Muscle layer of colon (tissue), 2 donors: ENCODE measurements around the gene ASB2.

Experiments used
- H3K27ac ChIP-seq: one replicate; pipeline ENCODE4 v1.7.0; 2013; ENCODE audit warnings: low read depth, mild to moderate bottlenecking, low read length, moderate library complexity
- H3K27me3 ChIP-seq, 2 donors: one replicate each; pipeline ENCODE4 v1.7.0; 2013; ENCODE audit warnings: low read length in 2 of 2, mild to moderate bottlenecking in 2 of 2; ENCODE audit not compliant: insufficient read depth in 2 of 2, control insufficient read depth in 1 of 2
- H3K36me3 ChIP-seq: one replicate; pipeline ENCODE4 v1.7.0; 2013; ENCODE audit warnings: mild to moderate bottlenecking, low read length; ENCODE audit not compliant: insufficient read depth
- H3K4me1 ChIP-seq: one replicate; pipeline ENCODE4 v1.7.0; 2013; ENCODE audit warnings: mild to moderate bottlenecking, low read length; ENCODE audit not compliant: insufficient read depth
- H3K4me3 ChIP-seq, 2 donors: one replicate each; pipeline ENCODE4 v1.7.0; 2013; ENCODE audit warnings: low read length in 2 of 2, low read depth in 1 of 2, mild to moderate bottlenecking in 1 of 2, moderate library complexity in 1 of 2
- H3K9ac ChIP-seq: one replicate; pipeline ENCODE4 v1.7.0; 2013; ENCODE audit warnings: low read length
- H3K9me3 ChIP-seq: one replicate; pipeline ENCODE4 v1.7.0; 2013; ENCODE audit warnings: mild to moderate bottlenecking, low read length
- donor health status: abdominal sarcoma.
- donor health status: Adenocarcinoma of cecum.

ASB2 gene

DNA sequence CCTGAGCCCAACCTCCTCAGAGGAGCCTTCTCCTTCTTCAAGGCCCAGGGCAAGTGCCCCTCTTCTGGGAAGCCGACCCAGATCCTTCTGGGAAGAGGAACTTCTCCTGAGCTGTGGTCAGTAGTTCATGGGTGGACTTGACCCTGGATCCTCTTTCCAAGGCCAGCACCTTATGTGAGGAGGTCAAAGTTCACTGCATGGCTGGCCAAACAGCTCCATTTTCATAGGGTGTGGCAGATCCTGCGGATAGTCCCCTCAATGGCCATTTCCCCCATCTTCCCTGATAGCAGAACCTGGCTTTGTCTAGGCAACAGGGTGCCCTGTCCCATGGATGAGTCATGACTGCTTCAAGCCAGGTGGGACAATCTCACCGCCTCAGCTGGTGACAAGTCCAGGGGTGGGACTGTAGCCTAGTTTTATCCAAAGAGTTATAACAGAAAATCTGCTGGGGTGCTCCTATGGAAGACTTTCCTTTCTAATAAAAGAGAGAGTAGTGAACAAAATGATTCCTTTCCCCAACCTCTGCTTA, 10.4 kb downstream of the ASB2 start:
- no peaks in the 10 kb centered on the region for H3K9me3 ChIP-seq
- H3K27ac ChIP-seq, result peak overlapping the region; percentile 37
- H3K4me1 ChIP-seq, result peaks cover 76% of the 10 kb centered on the region
- H3K9ac ChIP-seq, result no peak overlapping the region
- H3K36me3 ChIP-seq, result peaks cover 35% of the 10 kb centered on the region
- H3K4me3 ChIP-seq, result no peak overlapping the region
- no peaks in the 10 kb centered on the region for H3K27me3 ChIP-seq

DNA sequence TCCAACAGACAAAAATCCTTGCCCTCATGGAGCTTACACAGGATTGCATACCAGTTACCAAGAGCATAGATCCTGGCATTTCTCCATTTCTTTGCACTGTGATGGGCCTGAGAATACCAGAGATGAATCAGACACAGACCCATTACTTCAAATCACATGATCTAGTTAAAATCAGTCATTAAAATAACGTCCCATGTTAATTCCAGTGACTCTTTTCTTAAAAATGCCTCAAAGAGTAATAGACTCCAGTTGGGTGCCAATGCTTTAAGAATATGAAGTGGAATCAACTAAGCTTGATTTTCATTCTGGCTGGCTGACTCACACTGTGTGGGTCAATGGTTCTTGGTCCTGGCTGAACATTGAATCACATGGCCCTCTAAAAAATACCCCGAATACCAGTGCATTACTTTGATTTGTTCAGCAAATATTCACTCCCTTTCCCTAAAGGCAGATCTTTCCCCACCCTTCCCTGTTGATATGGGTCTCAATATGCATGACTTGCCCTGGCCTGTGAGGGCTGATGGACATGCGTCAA, 11.0 kb downstream of the ASB2 start:
- no peak overlapping the region for H3K9ac ChIP-seq
- H3K27ac ChIP-seq, result peak overlapping the region; percentile 37
- no peaks in the 10 kb centered on the region for H3K9me3 ChIP-seq
- peaks cover 69% of the 10 kb centered on the region for H3K4me1 ChIP-seq
- no peak overlapping the region for H3K4me3 ChIP-seq
- no peaks in the 10 kb centered on the region for H3K27me3 ChIP-seq
- peaks cover 40% of the 10 kb centered on the region for H3K36me3 ChIP-seq

- Histone ChIP-seq H3K36me3 (peaks cover 45% of the 10 kb centered on the region), H3K27me3 (no peaks in the 10 kb centered on the region), H3K4me1 (peaks cover 68% of the 10 kb centered on the region), H3K27ac (no peak overlapping the region), H3K4me3 (no peak overlapping the region), H3K9ac (no peak overlapping the region), H3K9me3 (no peaks in the 10 kb centered on the region)
Measured at GRCh38 chr14:93964820-93965286, 11.5 kb downstream of the ASB2 start.

DNA sequence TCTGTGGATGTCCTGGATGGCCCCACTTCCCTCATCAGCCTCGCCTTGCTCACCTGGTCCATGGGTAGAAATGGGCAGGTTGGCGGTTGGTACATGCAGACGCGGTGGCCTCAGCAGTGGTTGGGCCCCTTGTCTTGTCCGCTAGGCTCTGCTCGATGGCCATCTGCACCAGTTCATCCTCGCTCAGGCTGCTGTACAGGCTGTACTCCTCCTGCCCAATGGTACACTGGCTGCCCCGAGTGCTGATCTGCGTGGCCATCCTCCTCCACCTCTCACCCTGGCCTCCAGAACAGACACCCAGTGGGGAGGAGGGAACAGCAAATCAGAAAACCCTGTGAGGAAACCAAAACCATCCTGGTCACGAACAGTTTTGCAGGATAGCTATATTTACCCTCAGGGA, 12.1 kb downstream of the ASB2 start:
- Histone ChIP-seq H3K36me3 (peaks cover 47% of the 10 kb centered on the region), H3K9ac (no peak overlapping the region), H3K4me1 (peaks cover 67% of the 10 kb centered on the region), H3K27me3 (no peaks in the 10 kb centered on the region), H3K4me3 (no peak overlapping the region), H3K27ac (no peak overlapping the region), H3K9me3 (no peaks in the 10 kb centered on the region)

DNA sequence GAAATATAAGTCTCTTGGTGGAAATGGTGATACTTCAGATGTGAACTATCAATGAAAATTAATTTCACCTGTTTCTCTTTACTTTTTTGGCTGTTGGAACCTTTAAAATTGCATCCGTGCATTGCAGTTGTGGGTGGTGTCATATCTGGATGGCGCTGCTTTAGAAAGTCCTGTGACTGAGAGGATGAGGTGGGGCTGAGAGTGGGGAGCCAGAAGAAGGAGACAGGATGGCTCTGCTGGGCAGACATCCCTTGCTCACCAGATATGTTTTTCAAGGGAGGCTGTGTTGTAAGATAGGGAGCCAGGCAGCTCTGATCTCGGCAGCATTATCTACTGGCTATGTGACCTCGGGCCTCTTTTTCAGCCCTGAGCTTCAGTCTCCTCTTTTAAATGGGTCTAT, 12.7 kb downstream of the ASB2 start:
- no peaks in the 10 kb centered on the region for H3K27me3 ChIP-seq
- H3K27ac ChIP-seq, result no peak overlapping the region
- no peaks in the 10 kb centered on the region for H3K9me3 ChIP-seq
- H3K36me3 ChIP-seq, result peaks cover 52% of the 10 kb centered on the region
- no peak overlapping the region for H3K4me3 ChIP-seq
- peaks cover 67% of the 10 kb centered on the region for H3K4me1 ChIP-seq
- no peak overlapping the region for H3K9ac ChIP-seq

- no peak overlapping the region for H3K9ac ChIP-seq
- no peaks in the 10 kb centered on the region for H3K9me3 ChIP-seq
- H3K36me3 ChIP-seq, result peaks cover 59% of the 10 kb centered on the region
- H3K27ac ChIP-seq, result peak overlapping the region; percentile 39
- H3K4me3 ChIP-seq, result no peak overlapping the region
- peaks cover 67% of the 10 kb centered on the region for H3K4me1 ChIP-seq
- no peaks in the 10 kb centered on the region for H3K27me3 ChIP-seq
Measured at GRCh38 chr14:93962701-93963601, 13.4 kb downstream of the ASB2 start.

- Histone ChIP-seq H3K4me3 (no peak overlapping the region), H3K4me1 (peaks cover 67% of the 10 kb centered on the region), H3K36me3 (peaks cover 54% of the 10 kb centered on the region), H3K9ac (no peak overlapping the region), H3K9me3 (no peaks in the 10 kb centered on the region), H3K27ac (no peak overlapping the region), H3K27me3 (no peaks in the 10 kb centered on the region)
Measured at GRCh38 chr14:93961620-93962019, 14.8 kb downstream of the ASB2 start.

- Histone ChIP-seq H3K9ac (no peak overlapping the region), H3K4me3 (no peak overlapping the region), H3K27me3 (no peaks in the 10 kb centered on the region), H3K4me1 (peaks cover 67% of the 10 kb centered on the region), H3K27ac (no peak overlapping the region), H3K36me3 (peaks cover 61% of the 10 kb centered on the region), H3K9me3 (no peaks in the 10 kb centered on the region)
Measured at GRCh38 chr14:93960774-93961438, 15.5 kb downstream of the ASB2 start.

DNA sequence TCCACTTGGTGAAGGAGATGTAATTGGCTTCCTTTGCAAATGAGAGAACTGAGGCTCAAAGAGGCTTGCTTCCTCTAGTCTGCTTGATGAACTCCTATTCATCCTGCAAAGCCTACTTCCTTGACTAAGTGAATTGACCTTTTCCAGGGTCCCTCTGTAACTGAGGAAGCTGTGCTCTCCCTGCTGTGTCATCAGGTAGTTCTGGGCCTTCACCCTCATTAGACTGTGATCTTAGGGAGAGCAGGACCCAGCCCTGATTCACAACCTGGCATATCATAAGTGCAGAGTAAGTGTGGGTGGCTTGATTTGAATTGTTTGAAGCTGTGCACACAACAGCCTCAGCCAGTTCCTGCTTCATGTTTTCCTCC, 16.3 kb downstream of the ASB2 start:
- Histone ChIP-seq H3K4me3 (no peak overlapping the region), H3K36me3 (peaks cover 67% of the 10 kb centered on the region), H3K9me3 (no peaks in the 10 kb centered on the region), H3K27me3 (no peaks in the 10 kb centered on the region), H3K4me1 (peaks cover 70% of the 10 kb centered on the region), H3K9ac (no peak overlapping the region), H3K27ac (no peak overlapping the region)

DNA sequence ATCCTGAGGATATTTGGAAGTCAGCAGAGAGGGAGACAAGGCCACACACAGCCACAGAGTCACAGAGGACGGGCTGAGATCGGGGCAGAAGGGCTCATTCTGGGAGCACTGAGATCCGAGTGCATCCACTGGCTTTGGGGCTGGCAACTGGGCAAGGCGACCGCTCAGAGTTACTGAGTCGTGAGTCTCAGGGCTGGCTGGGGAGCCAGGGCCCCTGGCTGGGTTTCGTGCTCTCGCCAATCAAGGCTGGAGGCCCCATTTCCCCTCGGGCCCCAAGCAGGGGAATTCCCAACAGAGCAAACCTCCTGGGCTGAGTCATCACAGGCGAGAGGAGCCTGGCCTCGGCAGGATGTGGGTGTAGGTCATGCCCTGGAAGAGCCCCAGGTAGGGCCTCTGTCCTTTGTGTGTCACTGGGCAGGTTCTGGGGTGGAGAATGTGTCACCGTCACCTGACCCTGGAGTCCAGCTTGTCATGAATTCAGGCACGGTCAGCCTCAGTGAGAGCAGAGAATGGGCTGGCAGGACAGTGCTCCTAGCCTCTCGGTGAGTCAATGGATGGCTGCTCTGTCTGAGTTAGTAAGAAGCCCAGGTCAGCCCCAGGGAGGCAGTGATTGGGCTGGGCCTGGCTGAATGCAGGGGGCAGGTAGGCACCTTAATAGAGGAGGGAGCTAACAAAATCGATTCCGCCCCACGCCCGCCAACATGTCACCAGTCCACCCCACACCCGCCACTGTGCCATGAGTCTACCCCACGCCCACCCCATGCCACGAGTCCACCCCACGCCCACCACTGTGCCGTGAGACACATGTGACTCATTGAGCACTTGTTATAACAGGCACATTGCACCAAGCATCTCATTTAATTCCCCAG, 16.9 kb downstream of the ASB2 start:
- Histone ChIP-seq H3K9me3 (no peaks in the 10 kb centered on the region), H3K9ac (no peak overlapping the region), H3K27me3 (no peaks in the 10 kb centered on the region), H3K4me1 (peaks cover 68% of the 10 kb centered on the region), H3K4me3 (no peak overlapping the region), H3K27ac (peak overlapping the region; percentile 59), H3K36me3 (peaks cover 69% of the 10 kb centered on the region)
